GM12878 (cell line): ENCODE data around the gene GPBP1L1. TPM values are rescaled to one million over a fixed set of nuclear protein-coding genes. Genes with fewer than 3 reads are reported as not detected.

Experiments
- BRCA1 ChIP-seq: IDR thresholded peaks from 2 replicates; pipeline ENCODE4 v1.6.1; 2011; ENCODE audit warnings: low read depth, low read length, improper control_type of control experiment
- CHD4 ChIP-seq: fragments of 200-600 bp; sonication (generic); IDR thresholded peaks from 2 replicates; pipeline ENCODE4 v1.6.1; 2016; ENCODE audit warnings: mild to moderate bottlenecking
- EGR1 ChIP-seq, 2 experiments: IDR thresholded peaks; 1 replicate in 1 of 2; 2 replicates in 1 of 2; pipeline ENCODE4 v1.6.1; 2011 to 2012; ENCODE audit warnings: low read depth in 2 of 2, low read length in 2 of 2, borderline replicate concordance in 1 of 2, mild to moderate bottlenecking in 1 of 2, moderate library complexity in 1 of 2
- HDGF ChIP-seq: fragments of 450-650 bp; IDR thresholded peaks from 2 replicates; pipeline ENCODE4 v1.6.1; 2016; ENCODE audit warnings: antibody characterized with exemption
- IRF4 ChIP-seq: IDR thresholded peaks from 2 replicates; pipeline ENCODE4 v1.6.1; 2011; ENCODE audit warnings: low read depth, low read length
- JUNB ChIP-seq: IDR thresholded peaks from 2 replicates; pipeline ENCODE4 v1.6.1; 2016; ENCODE audit warnings: antibody characterized with exemption, mild to moderate bottlenecking
- MEF2A ChIP-seq: IDR thresholded peaks from 2 replicates; pipeline ENCODE4 v1.6.1; 2011; ENCODE audit warnings: low read depth, mild to moderate bottlenecking, low read length, moderate library complexity; ENCODE audit not compliant: insufficient read depth
- MEF2B ChIP-seq: fragments of 450-650 bp; IDR thresholded peaks from 2 replicates; pipeline ENCODE4 v1.6.1; 2018; ENCODE audit warnings: mild to moderate bottlenecking, moderate library complexity; ENCODE audit not compliant: partially characterized antibody, poor library complexity, severe bottlenecking
- MTA2 ChIP-seq: fragments of 450-650 bp; IDR thresholded peaks from 2 replicates; pipeline ENCODE4 v1.6.1; 2016; ENCODE audit warnings: low read depth, mild to moderate bottlenecking, moderate library complexity
- NR2F1 ChIP-seq: fragments of 450-650 bp; conservative IDR thresholded peaks from 2 replicates; pipeline ENCODE4 v1.6.1; 2017; ENCODE audit warnings: mild to moderate bottlenecking
- SUZ12 ChIP-seq: fragments of 200-600 bp; sonication (generic); IDR thresholded peaks from one replicate; pipeline ENCODE4 v1.6.1; 2018; ENCODE audit warnings: antibody characterized with exemption, mild to moderate bottlenecking; ENCODE audit not compliant: unreplicated experiment
- YY1 ChIP-seq: IDR thresholded peaks from 2 replicates; pipeline ENCODE4 v1.6.1; 2011; ENCODE audit warnings: low read depth, mild to moderate bottlenecking, low read length
- ZBTB4 ChIP-seq: fragments of 450-650 bp; formaldehyde crosslinking; IDR thresholded peaks from 2 replicates; pipeline ENCODE4 v1.4.0; 2022; ENCODE audit warnings: mild to moderate bottlenecking, moderate library complexity
- ZNF687 ChIP-seq: fragments of 450-650 bp; IDR thresholded peaks from 2 replicates; pipeline ENCODE4 v1.6.1; 2017; ENCODE audit warnings: mild to moderate bottlenecking, moderate library complexity
- polyA plus RNA-seq, 11 experiments: library from polyadenylated mRNA; depleted of rRNA in 4 of 11; unstranded in 6 of 11; stranded (reverse) in 5 of 11; fragments of >200 nt; fragmentation: Nextera tagmentation in 4 of 11; fragmentation: Illumina TruSeq in 1 of 11; extraction: Ambion mirVana in 4 of 11; extraction: Trizol in 1 of 11; gene quantifications; 1 replicate in 1 of 11; 2 replicates in 10 of 11; pipeline versions ENCODE4 v1.2.1 to v1.2.3, GENCODE V29; 2011 to 2016; ENCODE audit warnings: inconsistent platforms in 2 of 11, missing spikeins in 2 of 11, low read depth in 1 of 11
- total RNA-seq, 4 experiments: library from RNA; depleted of rRNA in 3 of 4; stranded (reverse); fragments of >200 nt in 3 of 4; fragmentation: Illumina TruSeq in 1 of 4; extraction: Trizol in 1 of 4; gene quantifications; 2 replicates each; pipeline versions ENCODE4 v1.2.1 to v1.2.3, GENCODE V29; 2013 to 2021
- TF ChIP-seq, protein P1 (sequence below): IDR thresholded peaks from 2 replicates; pipeline ENCODE4 v1.6.1; 2011; ENCODE audit warnings: borderline replicate concordance, low read depth, mild to moderate bottlenecking, moderate library complexity, mixed read lengths, low read length; ENCODE audit not compliant: insufficient read depth; ENCODE audit errors: extremely low read length

Gene GPBP1L1
- total and polyA plus RNA-seq, 10 of the 15 experiments (the other 5 are each of a cell fraction or from before 2014, with no cell fraction given), result 37.3 to 91.6 (median 81.2) TPM

DNA sequence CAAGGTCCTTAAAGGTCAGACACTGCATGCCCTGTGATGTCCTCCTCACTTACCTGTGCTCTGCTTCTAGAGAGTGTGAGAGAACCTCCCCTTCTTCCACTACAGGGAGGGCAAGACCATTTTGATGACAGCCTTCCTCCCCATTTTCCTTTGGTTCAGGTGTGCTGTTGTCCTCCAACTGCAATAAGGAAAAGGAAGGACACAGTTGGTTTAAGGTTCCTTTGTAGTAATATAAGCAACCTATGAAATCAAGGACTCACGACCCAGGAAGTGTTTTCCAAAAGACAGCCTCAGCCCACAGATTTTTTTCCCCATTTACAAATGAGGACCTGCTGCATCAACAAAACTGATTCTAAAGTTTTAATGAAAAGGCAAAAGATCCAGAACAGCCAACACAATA is 55.9 kb downstream of the GPBP1L1 start (continued):
- TF ChIP-seq ZNF687, result no peak
- no peak for TF ChIP-seq ZBTB4 (CRISPR knock-in tag)
- TF ChIP-seq YY1, result no peak
- TF ChIP-seq NR2F1, result no peak
- no peak for TF ChIP-seq CHD4
- TF ChIP-seq, protein P1, sequence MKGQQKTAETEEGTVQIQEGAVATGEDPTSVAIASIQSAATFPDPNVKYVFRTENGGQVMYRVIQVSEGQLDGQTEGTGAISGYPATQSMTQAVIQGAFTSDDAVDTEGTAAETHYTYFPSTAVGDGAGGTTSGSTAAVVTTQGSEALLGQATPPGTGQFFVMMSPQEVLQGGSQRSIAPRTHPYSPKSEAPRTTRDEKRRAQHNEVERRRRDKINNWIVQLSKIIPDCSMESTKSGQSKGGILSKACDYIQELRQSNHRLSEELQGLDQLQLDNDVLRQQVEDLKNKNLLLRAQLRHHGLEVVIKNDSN, result no peak
- TF ChIP-seq MEF2A, result no peak
- TF ChIP-seq HDGF, result no peak
- TF ChIP-seq MTA2, result no peak
- TF ChIP-seq MEF2B, result no peak
- no peak for TF ChIP-seq IRF4
- TF ChIP-seq JUNB, result no peak
- no peak for TF ChIP-seq EGR1 (IDR thresholded peaks at IDR 0.05; ENCODE audit: borderline replicate concordance in 1 of 2, low read depth in 2 of 2, low read length in 2 of 2)
- TF ChIP-seq BRCA1, result no peak
- no peak for TF ChIP-seq SUZ12
- TF ChIP-seq, all 136 proteins: peak for 0
